Putamen (tissue), 1 donor: Measurements from ENCODE around the gene LRTM1.

Experiments used
- DNase-seq: peaks from one replicate; pipeline ENCODE4 v3.0.0-alpha.2; 2016; ENCODE audit warnings: low spot score

LRTM1 gene

GRCh38 chr3:54939557-54940300 lies 11.9 kb upstream of the LRTM1 start:
- DNase-seq = no peak

GRCh38 chr3:54936561-54936960 lies 8.7 kb upstream of the LRTM1 start:
- DNase-seq = no peak

DNA sequence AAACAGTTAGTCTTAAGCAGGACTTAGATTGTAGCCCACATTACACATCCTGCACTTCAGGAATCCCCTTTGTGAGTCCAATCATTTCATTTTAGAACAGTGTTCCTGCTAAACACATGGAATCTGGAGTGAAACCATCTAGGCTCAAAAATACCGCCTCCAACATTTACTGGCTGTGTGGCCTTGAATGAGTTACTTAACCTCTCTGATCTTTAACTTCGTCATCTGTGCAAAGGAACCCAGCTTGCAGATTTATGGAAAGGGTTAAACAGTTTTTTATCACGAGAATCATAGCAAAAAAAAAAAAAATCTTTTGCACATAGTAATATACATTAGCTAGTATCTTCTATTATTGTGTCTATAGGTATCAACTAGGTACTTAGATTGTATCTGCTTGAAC lies 8.0 kb upstream of the LRTM1 start:
- DNase-seq = no peak

DNA sequence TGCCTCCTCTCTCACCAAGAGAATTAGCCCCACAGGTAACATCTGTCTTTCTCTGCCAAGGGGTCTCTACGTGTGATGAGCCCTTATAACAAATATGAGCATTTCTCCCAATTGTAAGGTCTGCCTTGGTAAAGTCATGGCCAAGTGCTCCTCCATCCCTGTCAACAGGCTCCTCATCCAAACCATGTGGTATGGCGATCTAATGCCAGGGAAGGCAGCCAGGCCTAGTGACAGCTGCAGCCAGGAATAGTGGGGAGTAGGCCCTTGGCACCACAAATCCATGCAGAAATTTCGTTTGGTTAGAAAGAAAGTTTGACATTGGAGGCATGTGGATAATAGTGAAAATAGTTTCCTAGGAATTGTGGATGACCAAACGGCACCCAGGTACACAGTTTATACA lies 4.7 kb upstream of the LRTM1 start:
- DNase-seq = peak; percentile 68

DNA sequence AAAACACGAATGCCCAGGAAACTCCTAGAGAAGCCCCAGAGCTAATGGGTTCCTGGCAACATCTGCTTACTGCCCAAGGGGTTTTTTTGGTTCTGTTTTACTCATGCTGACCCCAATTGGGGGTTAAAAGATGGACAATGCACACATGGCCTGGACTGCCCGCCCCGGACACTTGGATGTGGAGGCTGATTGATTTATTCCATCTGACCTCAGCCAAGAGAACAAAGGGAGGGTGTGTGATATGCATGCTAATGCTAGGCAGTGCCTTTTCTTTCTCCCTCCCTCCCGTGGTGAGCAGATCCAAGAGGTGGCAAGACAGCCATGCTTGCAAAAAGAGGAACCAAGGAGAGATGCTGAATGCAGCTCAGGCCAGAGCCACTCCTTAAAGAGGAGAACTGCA lies 3.3 kb upstream of the LRTM1 start:
- peak; percentile 91 for DNase-seq

DNA sequence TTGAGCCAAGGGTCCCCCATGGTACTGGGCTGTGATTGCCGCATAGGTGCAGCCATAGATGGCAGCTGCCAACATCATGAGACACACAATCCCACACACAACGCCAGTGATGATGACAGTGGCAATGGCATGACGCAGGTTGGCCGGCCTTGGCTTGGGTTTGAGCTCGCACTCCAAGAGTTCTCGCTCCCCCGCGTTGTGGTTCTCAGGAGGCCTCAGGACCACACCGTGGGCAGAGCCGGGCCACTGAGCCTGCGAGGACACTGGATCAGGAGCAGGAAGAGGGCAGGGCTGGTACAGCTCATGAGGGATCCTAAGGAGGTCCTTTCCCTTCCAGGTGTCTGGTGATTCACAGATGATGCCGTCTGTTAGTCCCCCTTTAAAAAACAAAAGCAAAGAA lies 9.3 kb downstream of the LRTM1 start:
- no peak for DNase-seq

DNA sequence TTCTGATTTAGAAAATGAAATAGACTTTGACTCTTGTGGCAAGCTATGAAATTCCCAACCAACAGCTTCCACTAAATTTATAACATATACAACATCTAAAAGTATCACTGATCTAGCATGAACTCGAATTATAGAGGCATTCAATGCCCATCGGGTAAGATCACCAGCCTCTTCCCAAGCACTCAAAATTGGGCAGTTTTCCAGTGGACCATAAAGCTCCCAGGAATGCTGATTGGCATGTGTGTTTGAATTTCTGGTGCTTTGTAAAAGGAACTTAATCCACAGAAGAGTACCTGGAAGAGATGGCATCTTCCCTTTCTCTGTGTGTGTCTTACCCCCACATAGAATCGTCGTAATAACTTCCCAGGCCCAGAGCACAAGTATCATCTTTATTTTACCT lies 10.0 kb downstream of the LRTM1 start:
- DNase-seq = no peak

DNA sequence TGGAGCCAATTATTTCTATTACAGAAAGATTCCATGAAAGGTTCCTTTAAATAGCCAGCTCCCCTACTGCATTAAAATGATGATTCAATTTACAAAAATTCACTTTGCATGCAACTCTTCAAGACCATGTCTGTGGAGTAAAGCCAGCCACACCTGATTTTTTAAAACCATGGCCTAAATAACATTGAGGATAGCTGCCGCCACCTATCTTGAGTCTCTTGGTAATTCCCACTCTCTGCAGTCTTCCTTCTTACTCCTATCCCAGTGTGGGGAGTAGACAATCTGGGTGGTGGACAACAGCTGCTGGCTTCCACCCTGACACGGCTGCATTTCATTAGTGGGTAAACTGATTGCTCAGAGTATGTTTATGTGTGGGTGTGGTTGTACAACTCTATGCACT lies 10.7 kb downstream of the LRTM1 start:
- DNase-seq = no peak

DNA sequence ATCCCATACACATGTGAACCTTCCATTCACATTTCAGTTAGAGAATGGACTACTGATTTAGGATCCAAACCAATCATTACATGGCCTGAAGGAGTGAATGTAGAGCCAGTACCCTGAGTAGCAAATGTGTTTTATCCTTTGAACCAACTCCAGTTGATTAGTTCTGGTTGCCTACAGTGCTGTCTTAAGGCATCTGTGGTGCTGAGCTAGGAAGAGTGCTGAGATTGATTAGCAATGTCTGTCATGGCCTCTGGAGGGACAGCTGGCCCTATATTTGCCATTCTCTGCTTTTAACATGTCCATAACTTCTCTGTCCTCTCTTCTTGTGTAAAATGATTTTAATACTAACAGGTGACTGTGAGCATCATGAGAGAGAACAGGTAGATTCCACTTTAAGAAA lies 11.1 kb downstream of the LRTM1 start:
- DNase-seq = no peak

- DNase-seq = peak; percentile 33
Measured at GRCh38 chr3:54915976-54916375, 11.9 kb downstream of the LRTM1 start.

- DNase-seq = no peak
Measured at GRCh38 chr3:54915181-54915580, 12.7 kb downstream of the LRTM1 start.

DNA sequence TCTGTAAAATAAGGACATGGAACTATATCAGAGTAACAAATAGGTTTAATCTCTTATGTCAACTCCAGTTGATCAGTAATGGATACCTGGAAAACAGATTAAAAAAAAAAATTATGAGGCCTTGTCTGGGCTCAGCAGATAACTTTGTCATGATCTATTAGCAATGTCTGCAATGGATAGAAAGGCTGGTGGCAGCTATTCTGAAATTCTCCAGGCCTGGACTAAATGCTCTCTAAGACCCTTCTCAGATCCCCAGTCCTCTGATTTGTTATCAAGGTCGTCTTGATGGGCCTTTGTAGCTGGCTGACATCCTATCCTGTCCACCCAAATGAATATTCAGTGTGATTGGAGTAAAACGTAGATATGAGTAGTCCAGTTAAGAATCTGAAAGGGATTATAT lies 13.7 kb downstream of the LRTM1 start:
- DNase-seq = no peak

GRCh38 chr3:54909191-54909590 lies 18.7 kb downstream of the LRTM1 start:
- DNase-seq = no peak

DNA sequence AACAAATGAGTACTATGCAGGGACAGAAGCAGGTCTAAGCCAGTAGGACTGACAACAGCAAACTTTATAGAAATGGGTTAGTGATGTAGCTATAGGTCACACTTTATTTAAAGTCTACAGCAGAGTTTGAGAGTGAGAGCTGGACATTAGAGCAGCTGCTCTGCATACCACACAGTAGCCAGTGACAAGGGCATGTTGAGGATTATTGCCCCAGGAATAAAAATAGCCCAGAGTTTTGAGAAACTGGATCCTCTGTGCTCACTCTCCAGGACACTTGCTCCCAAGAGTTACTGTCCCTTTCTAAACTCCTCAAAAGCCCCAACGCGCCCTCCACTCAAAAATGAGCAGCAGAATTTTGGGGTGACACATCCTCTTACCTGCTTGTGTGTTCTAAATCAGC lies 21.1 kb downstream of the LRTM1 start:
- no peak for DNase-seq

DNA sequence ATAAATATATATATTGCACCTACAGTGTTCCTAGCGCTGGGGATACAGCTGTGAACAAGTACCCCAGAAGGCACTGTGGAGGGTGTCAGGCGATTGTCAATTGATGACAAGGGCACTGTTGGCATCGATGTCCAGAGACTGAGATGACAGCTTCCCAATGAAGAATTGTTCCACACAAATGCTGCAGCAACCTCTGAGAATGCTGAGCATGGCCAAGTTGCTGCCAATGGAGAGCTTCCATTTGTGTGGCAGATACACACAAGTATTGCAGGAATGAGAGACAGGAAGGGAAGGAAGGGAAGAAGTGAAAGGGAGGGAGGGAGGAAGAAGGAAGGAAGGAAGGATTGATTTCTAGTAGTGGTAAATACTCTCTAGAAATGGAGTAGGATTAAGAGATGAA lies 21.9 kb downstream of the LRTM1 start:
- no peak for DNase-seq

GRCh38 chr3:54905261-54905888 lies 22.5 kb downstream of the LRTM1 start:
- no peak for DNase-seq

DNA sequence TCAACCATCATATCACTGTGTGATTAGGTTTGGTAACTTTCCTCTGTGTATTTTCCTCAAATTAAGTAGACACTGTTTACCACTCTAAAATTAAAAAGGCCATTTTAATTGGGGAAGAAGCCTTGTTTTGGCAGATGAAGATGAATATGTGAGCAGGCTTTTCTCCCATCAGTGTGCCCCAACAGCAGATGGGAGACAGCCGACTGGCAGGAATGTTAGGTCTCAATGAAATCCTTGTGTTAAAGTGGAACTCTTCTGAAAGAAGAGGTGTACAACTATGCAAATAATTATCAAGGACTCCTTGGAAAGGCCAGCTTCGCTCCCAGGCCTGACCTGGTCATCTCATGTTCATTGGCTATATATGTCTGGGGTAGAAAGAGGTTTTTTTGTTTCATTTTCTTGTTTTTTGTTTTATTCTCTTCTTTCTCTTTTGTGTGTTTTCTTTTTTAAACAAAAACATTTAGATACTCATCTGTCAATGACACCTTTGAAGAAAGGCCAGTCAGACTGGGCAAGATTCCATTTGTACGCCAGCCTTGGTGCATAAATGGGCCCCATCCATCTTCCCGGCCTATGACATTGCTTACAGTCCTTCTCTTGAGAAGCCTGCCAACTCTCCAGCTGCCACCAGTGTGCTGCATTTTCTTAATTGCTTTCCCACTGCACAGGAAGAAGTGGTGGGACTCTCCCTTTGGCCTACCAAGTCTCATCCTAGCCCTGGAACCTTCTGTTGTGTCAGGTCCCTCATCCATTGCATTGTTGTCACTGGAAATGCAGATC lies 25.8 kb downstream of the LRTM1 start:
- no peak for DNase-seq

GRCh38 chr3:54900838-54901591 lies 26.8 kb downstream of the LRTM1 start:
- DNase-seq = no peak

- no peak for DNase-seq
Measured at GRCh38 chr3:54899273-54899672, 28.6 kb downstream of the LRTM1 start.

DNA sequence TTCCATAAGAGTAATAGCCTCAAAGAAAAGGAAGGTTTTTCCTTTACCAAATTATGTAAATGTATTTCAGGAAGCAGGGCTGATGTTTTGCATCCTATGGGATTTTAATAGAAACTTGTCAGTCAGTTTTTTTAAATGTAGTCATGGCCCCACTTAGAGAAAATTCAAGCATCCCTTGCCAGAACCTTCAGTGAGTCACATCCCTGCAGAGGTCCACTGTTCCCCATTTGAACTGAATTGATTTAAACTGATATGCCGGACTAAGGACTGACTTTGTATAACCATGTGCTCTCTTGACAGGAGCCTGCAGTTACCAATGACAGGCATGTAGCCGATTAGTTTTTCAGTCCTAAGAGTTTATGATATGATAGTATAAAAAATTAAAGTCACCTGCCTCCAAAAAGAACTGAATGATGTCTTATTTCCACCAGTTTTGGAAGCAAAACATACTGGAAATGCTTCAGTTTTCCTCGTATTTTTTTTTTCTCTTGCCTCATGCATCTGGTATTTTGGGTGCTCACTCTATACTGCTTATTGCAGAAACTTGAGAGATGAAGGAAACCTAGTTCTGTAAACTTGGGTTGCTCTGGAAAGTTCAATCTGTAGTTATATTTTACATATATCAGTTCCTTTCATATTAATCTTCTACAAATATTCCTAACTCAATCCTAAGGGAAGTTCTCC lies 30.7 kb downstream of the LRTM1 start:
- DNase-seq = no peak

- no peak for DNase-seq
Measured at GRCh38 chr3:54895613-54896012, 32.2 kb downstream of the LRTM1 start.

DNA sequence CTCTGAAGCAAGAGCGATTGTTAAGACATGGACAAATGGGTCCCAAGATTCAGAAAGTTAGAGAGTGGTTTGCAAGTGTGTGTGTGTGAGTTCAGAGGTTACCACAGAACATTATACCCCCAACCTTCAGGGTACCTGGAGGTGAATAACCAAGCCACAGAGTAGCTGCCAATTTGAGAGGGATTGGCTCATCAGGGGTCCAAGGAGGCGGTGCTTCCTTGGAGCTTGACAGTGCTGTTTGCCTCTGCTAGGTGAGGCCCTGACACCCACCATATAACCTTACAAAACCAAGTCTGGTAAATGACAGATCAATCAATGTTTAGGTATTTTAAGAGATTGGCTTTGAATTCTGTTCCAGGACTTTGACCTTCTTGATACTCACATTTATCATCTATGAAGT lies 35.7 kb downstream of the LRTM1 start:
- no peak for DNase-seq
